Erythroblast (primary cell): ENCODE results near the gene C4B.
"Not testable (repeated sequence)": the region's sequence is repeated elsewhere in the genome, so short reads cannot be mapped to it uniquely, and the experiment has no call there.

Experiments used
- GATA1 ChIP-seq: IDR thresholded peaks from 2 replicates; pipeline ENCODE4 v1.6.1; 2011; ENCODE audit warnings: low read depth, mild to moderate bottlenecking, control low read depth, low read length, moderate library complexity
- POLR2A ChIP-seq: IDR thresholded peaks from 2 replicates; pipeline ENCODE4 v1.6.1; 2011; ENCODE audit warnings: mild to moderate bottlenecking, low read length

GRCh38 chr6:32055756-32056155 is 41.2 kb downstream of the C4B start:
- not testable (repeated sequence) for TF ChIP-seq POLR2A, GATA1
